ENCODE results near the gene IRAK2.

The IRAK2 gene

GRCh38 chr3:10240799-10241198 is 76.1 kb downstream of the IRAK2 start:
- Histone ChIP-seq H2AFZ (ENCODE audit: low read length) (no peak overlapping the region), H3K4me3 (ENCODE audit: low read depth, low read length, poor library complexity, severe bottlenecking) (no peak overlapping the region), H3K79me2 (ENCODE audit: insufficient read depth, low read length) (no peaks in the 10 kb centered on the region), H3K4me2 (ENCODE audit: low read length) (no peak overlapping the region), H3K9ac (ENCODE audit: low read length) (no peak overlapping the region), H3K36me3 (ENCODE audit: insufficient read depth, low read length) (peaks cover 82% of the 10 kb centered on the region), H3K27ac (ENCODE audit: low read depth, low read length, poor library complexity, severe bottlenecking) (no peak overlapping the region), H3F3A (ENCODE audit: insufficient read depth, low read length) (no peaks in the 10 kb centered on the region), H3K9me3 (ENCODE audit: low read length) (peaks cover 18% of the 10 kb centered on the region), H3K27me3 (ENCODE audit: insufficient read depth, low read length) (no peaks in the 10 kb centered on the region), H4K20me1 (ENCODE audit: insufficient read depth, low read length) (no peaks in the 10 kb centered on the region), H3K9me2 (ENCODE audit: low read depth, low read length) (no peaks in the 10 kb centered on the region), H3K4me1 (ENCODE audit: insufficient read depth, low read length, severe bottlenecking) (no peaks in the 10 kb centered on the region)
- TF ChIP-seq EZH2 (IDR thresholded peaks at IDR 0.05; ENCODE audit: borderline replicate concordance, low read length) (no peak), CTCF (IDR thresholded peaks at IDR 0.05; ENCODE audit: low read length) (no peak)

- H3K4me2 ChIP-seq (ENCODE audit: low read length) = no peak overlapping the region
- H3K9ac ChIP-seq (ENCODE audit: low read length) = no peak overlapping the region
- no peak overlapping the region for H3K4me3 ChIP-seq (ENCODE audit: low read depth, low read length, poor library complexity, severe bottlenecking)
Observed at GRCh38 chr3:10242182-10243065, 77.7 kb downstream of the IRAK2 start.

GRCh38 chr3:10244009-10244408 is 79.3 kb downstream of the IRAK2 start:
- TF ChIP-seq EZH2 (IDR thresholded peaks at IDR 0.05; ENCODE audit: borderline replicate concordance, low read length) (no peak), CTCF (IDR thresholded peaks at IDR 0.05; ENCODE audit: low read length) (no peak)
- peaks cover 18% of the 10 kb centered on the region for H3K9me3 ChIP-seq (ENCODE audit: low read length)
- no peaks in the 10 kb centered on the region for H3F3A ChIP-seq (ENCODE audit: insufficient read depth, low read length)
- H3K79me2 ChIP-seq (ENCODE audit: insufficient read depth, low read length) = peaks cover 5% of the 10 kb centered on the region
- H2AFZ ChIP-seq (ENCODE audit: low read length) = no peak overlapping the region
- no peak overlapping the region for H3K4me2 ChIP-seq (ENCODE audit: low read length)
- no peak overlapping the region for H3K9ac ChIP-seq (ENCODE audit: low read length)
- H3K27ac ChIP-seq (ENCODE audit: low read depth, low read length, poor library complexity, severe bottlenecking) = no peak overlapping the region
- H3K9me2 ChIP-seq (ENCODE audit: low read depth, low read length) = no peaks in the 10 kb centered on the region
- peaks cover 60% of the 10 kb centered on the region for H3K36me3 ChIP-seq (ENCODE audit: insufficient read depth, low read length)
- no peaks in the 10 kb centered on the region for H4K20me1 ChIP-seq (ENCODE audit: insufficient read depth, low read length)
- H3K4me1 ChIP-seq (ENCODE audit: insufficient read depth, low read length, severe bottlenecking) = peaks cover 10% of the 10 kb centered on the region
- no peaks in the 10 kb centered on the region for H3K27me3 ChIP-seq (ENCODE audit: insufficient read depth, low read length)
- H3K4me3 ChIP-seq (ENCODE audit: low read depth, low read length, poor library complexity, severe bottlenecking) = no peak overlapping the region

More at GRCh38 chr3:10242182-10243065, 77.7 kb downstream of the IRAK2 start:
- Histone ChIP-seq H3F3A (ENCODE audit: insufficient read depth, low read length) (no peaks in the 10 kb centered on the region), H3K36me3 (ENCODE audit: insufficient read depth, low read length) (peaks cover 73% of the 10 kb centered on the region), H3K79me2 (ENCODE audit: insufficient read depth, low read length) (no peaks in the 10 kb centered on the region), H3K27ac (ENCODE audit: low read depth, low read length, poor library complexity, severe bottlenecking) (no peak overlapping the region), H4K20me1 (ENCODE audit: insufficient read depth, low read length) (no peaks in the 10 kb centered on the region), H3K4me1 (ENCODE audit: insufficient read depth, low read length, severe bottlenecking) (peaks cover 4% of the 10 kb centered on the region), H3K27me3 (ENCODE audit: insufficient read depth, low read length) (no peaks in the 10 kb centered on the region), H3K9me3 (ENCODE audit: low read length) (peaks cover 18% of the 10 kb centered on the region), H3K9me2 (ENCODE audit: low read depth, low read length) (no peaks in the 10 kb centered on the region), H2AFZ (ENCODE audit: low read length) (no peak overlapping the region)
- TF ChIP-seq EZH2 (IDR thresholded peaks at IDR 0.05; ENCODE audit: borderline replicate concordance, low read length) = no peak
- TF ChIP-seq CTCF (IDR thresholded peaks at IDR 0.05; ENCODE audit: low read length) = no peak

Measured in OCI-LY1 (cell line).